IMR-90 (cell line): Measurements from ENCODE around the gene DCTN1. TPM values are rescaled to one million over a fixed set of nuclear protein-coding genes. Genes with fewer than 3 reads are reported as not detected.

ENCODE experiments used
- ATAC-seq: fragments of 200-7000 bp; cut with Tn5 transposase; 2 replicates; pipeline ENCODE4 v1.9.1; 2020; ENCODE audit warnings: low read depth, mild to moderate bottlenecking, moderate library complexity
- BruUV-seq: library from RNA; stranded (reverse); fragments of 400-500 nt; replicated peaks from 2 replicates; lab custom pipeline; 2021; lab: Mats Ljungman, UMichigan
- CTCF ChIA-PET: fragments of 300-600 bp; formaldehyde crosslinking; extraction: SDS; loops from one replicate; lab custom pipeline; 2021; ENCODE audit warnings: antibody characterized with exemption; lab: Yijun Ruan, JAX
- POLR2A ChIA-PET: fragments of 300-600 bp; sonication (Branson Sonifier 250); formaldehyde crosslinking; loops from one replicate; lab custom pipeline; 2022; ENCODE audit warnings: antibody characterized with exemption; ENCODE audit not compliant: unreplicated experiment; lab: Charles Lee
- DNase-seq: peaks from one replicate; pipeline ENCODE4 v3.0.0; 2013
- H2AFZ ChIP-seq: replicated peaks from 2 replicates; pipeline ENCODE3; 2013; ENCODE audit warnings: low read length, mild to moderate bottlenecking; ENCODE audit not compliant: poor library complexity
- H2AK5ac ChIP-seq: 2 replicates; pipeline ENCODE4 v1.6.1; 2013; ENCODE audit warnings: low read depth, low read length, inconsistent platforms
- H2AK9ac ChIP-seq: replicated peaks from 2 replicates; pipeline ENCODE3; 2013; ENCODE audit warnings: mild to moderate bottlenecking, low read depth, low read length, moderate library complexity; ENCODE audit not compliant: poor library complexity
- H2BK120ac ChIP-seq: 2 replicates; pipeline ENCODE4 v1.6.1; 2013; ENCODE audit warnings: low read depth, low read length, inconsistent platforms
- H2BK15ac ChIP-seq: 3 replicates; pipeline ENCODE4 v1.6.1; 2013; ENCODE audit warnings: low read depth, low read length, inconsistent platforms
- H2BK20ac ChIP-seq: 2 replicates; pipeline ENCODE4 v1.6.1; 2013; ENCODE audit warnings: low read depth, mild to moderate bottlenecking, inconsistent platforms, low read length, moderate library complexity
- H2BK5ac ChIP-seq: 2 replicates; pipeline ENCODE4 v1.6.1; 2013; ENCODE audit warnings: mild to moderate bottlenecking, low read depth, low read length, inconsistent platforms; ENCODE audit not compliant: poor library complexity, severe bottlenecking
- H3K14ac ChIP-seq: replicated peaks from 2 replicates; pipeline ENCODE4 v1.6.1; 2013; ENCODE audit warnings: low read depth, low read length, inconsistent platforms
- H3K18ac ChIP-seq: 2 replicates; pipeline ENCODE4 v1.6.1; 2013; ENCODE audit warnings: low read depth, low read length, control low read depth
- H3K23ac ChIP-seq: 2 replicates; pipeline ENCODE4 v1.6.1; 2013; ENCODE audit warnings: low read depth, low read length, inconsistent platforms
- H3K27ac ChIP-seq: 2 replicates; pipeline ENCODE4 v1.5.1; 2013; ENCODE audit warnings: mild to moderate bottlenecking, control low read depth, low read length; ENCODE audit not compliant: insufficient read depth
- H3K27me3 ChIP-seq: 2 replicates; pipeline ENCODE4 v1.6.1; 2013; ENCODE audit warnings: low read length; ENCODE audit not compliant: control insufficient read depth, insufficient read depth
- H3K36me3 ChIP-seq: 2 replicates; pipeline ENCODE4 v1.6.1; 2013; ENCODE audit warnings: low read length, mixed read lengths; ENCODE audit not compliant: control insufficient read depth, insufficient read depth
- H3K4ac ChIP-seq: 2 replicates; pipeline ENCODE4 v1.6.1; 2013; ENCODE audit warnings: low read depth, low read length, inconsistent platforms
- H3K4me1 ChIP-seq: 2 replicates; pipeline ENCODE4 v1.6.1; 2013; ENCODE audit warnings: low read length, mixed read lengths; ENCODE audit not compliant: control insufficient read depth, insufficient read depth
- H3K4me2 ChIP-seq: 2 replicates; pipeline ENCODE4 v1.6.1; 2013; ENCODE audit warnings: low read depth, mild to moderate bottlenecking, control low read depth, low read length, moderate library complexity
- H3K4me3 ChIP-seq: 2 replicates; pipeline ENCODE4 v1.5.1; 2013; ENCODE audit warnings: low read depth, mild to moderate bottlenecking, control low read depth, low read length, moderate library complexity; ENCODE audit not compliant: insufficient read depth
- H3K56ac ChIP-seq: 2 replicates; pipeline ENCODE4 v1.6.1; 2013; ENCODE audit warnings: low read length, inconsistent platforms; ENCODE audit not compliant: insufficient read depth; ENCODE audit errors: extremely low read depth
- H3K79me1 ChIP-seq, 2 experiments: 2 replicates each; pipeline ENCODE4 v1.6.1; 2013; ENCODE audit warnings: low read length in 2 of 2, inconsistent platforms in 1 of 2, low read depth in 1 of 2
- H3K9ac ChIP-seq: 2 replicates; pipeline ENCODE4 v1.6.1; 2013; ENCODE audit warnings: low read depth, low read length, control low read depth
- H3K9me1 ChIP-seq: 2 replicates; pipeline ENCODE4 v1.6.1; 2013; ENCODE audit warnings: low read length, inconsistent platforms; ENCODE audit not compliant: insufficient read depth
- H3K9me3 ChIP-seq: 2 replicates; pipeline ENCODE4 v1.6.1; 2013; ENCODE audit warnings: low read length; ENCODE audit not compliant: control insufficient read depth, insufficient read depth
- H4K20me1 ChIP-seq: 2 replicates; pipeline ENCODE4 v1.6.1; 2013; ENCODE audit warnings: low read length, inconsistent platforms; ENCODE audit not compliant: insufficient read depth
- H4K5ac ChIP-seq: 2 replicates; pipeline ENCODE4 v1.6.1; 2013; ENCODE audit warnings: mild to moderate bottlenecking, low read depth, low read length, control low read depth
- H4K8ac ChIP-seq, 2 experiments: 2 replicates each; pipeline ENCODE4 v1.6.1; 2013; ENCODE audit warnings: low read depth in 2 of 2, low read length in 2 of 2, control low read depth in 1 of 2, inconsistent platforms in 1 of 2
- H4K91ac ChIP-seq: 2 replicates; pipeline ENCODE4 v1.6.1; 2013; ENCODE audit warnings: low read depth, low read length, inconsistent platforms; ENCODE audit not compliant: insufficient read depth
- CEBPB ChIP-seq: IDR thresholded peaks from 2 replicates; pipeline ENCODE4 v1.6.1; 2012; ENCODE audit warnings: low read depth, low read length, improper control_type of control experiment
- MAZ ChIP-seq: IDR thresholded peaks from 2 replicates; pipeline ENCODE4 v1.6.1; 2012; ENCODE audit warnings: low read depth, mild to moderate bottlenecking, low read length, improper control_type of control experiment, moderate library complexity, borderline replicate concordance
- NFE2L2 ChIP-seq: fragments of 150-350 bp; IDR thresholded peaks from 2 replicates; pipeline ENCODE4 v1.6.1; 2016; ENCODE audit warnings: low read depth, mild to moderate bottlenecking, low read length
- RAD21 ChIP-seq: IDR thresholded peaks from 2 replicates; pipeline ENCODE4 v1.6.1; 2012; ENCODE audit warnings: low read length, improper control_type of control experiment
- RFX5 ChIP-seq: IDR thresholded peaks from 2 replicates; pipeline ENCODE4 v1.8.0; 2012; ENCODE audit warnings: low read depth, mild to moderate bottlenecking, low read length, moderate library complexity
- WGBS, 2 experiments: methylation state at CpG; one replicate each; pipeline versions ENCODE4 v1.1.5 to v1.1.7; 2013; ENCODE audit warnings: missing lambda C conversion rate in 2 of 2; ENCODE audit not compliant: insufficient read length in 1 of 2; ENCODE audit errors: extremely low coverage in 2 of 2; 5-methylcytosine and 5-hydroxymethylcytosine counted together
- dilution Hi-C: fragments of 300-500 bp; cut with HindIII; formaldehyde crosslinking; loops from one replicate; pipeline ENCODE4 v1.14.3; 2018; ENCODE audit warnings: low sequenced_read_pairs; ENCODE audit not compliant: unreplicated experiment
- in situ Hi-C: fragments of 300-500 bp; cut with MboI; formaldehyde crosslinking; loops from 3 replicates; pipeline ENCODE4 v1.14.3; 2019; ENCODE audit warnings: low sequenced_read_pairs, inconsistent platforms, mixed read lengths
- intact Hi-C: fragments of 100-400 bp; cut with micrococcal nuclease; formaldehyde crosslinking; loops from 2 replicates; pipeline ENCODE4 v1.10.0; 2022
- polyA plus RNA-seq, 3 experiments: library from polyadenylated mRNA; depleted of rRNA; stranded (reverse); fragments of >200 nt; gene quantifications; 2 replicates each; pipeline ENCODE4 v1.2.3, GENCODE V29; 2012; ENCODE audit warnings: low replicate concordance in 1 of 3
- total RNA-seq: library from RNA; depleted of rRNA; stranded (reverse); fragments of >200 nt; gene quantifications from 2 replicates; pipeline ENCODE4 v1.2.3, GENCODE V29; 2012
- TF ChIP-seq, protein P1 (sequence below): conservative IDR thresholded peaks from 2 replicates; pipeline ENCODE4 v1.5.1; 2012; ENCODE audit warnings: mild to moderate bottlenecking, low read depth, low read length, improper control_type of control experiment
- TF ChIP-seq, protein P2 (sequence below): fragments of 150-350 bp; IDR thresholded peaks from 2 replicates; pipeline ENCODE4 v1.6.1; 2017; ENCODE audit warnings: mild to moderate bottlenecking, antibody characterized with exemption, low read length, low read depth

The DCTN1 gene
- total and polyA plus RNA-seq, 2 of the 4 experiments (the other 2 are of a cell fraction): 136 to 204 TPM

GRCh38 chr2:74368499-74368898, 11.6 kb downstream of the DCTN1 start:
- Histone ChIP-seq H2BK5ac (no peak overlapping the region), H3K9me3 (no peaks in the 10 kb centered on the region), H3K4me3 (no peak overlapping the region), H2BK20ac (no peak overlapping the region), H3K14ac (no peak overlapping the region), H2AFZ (no peak overlapping the region), H3K23ac (no peak overlapping the region), H2AK5ac (no peak overlapping the region), H3K9me1 (no peaks in the 10 kb centered on the region), H3K4ac (no peak overlapping the region), H4K20me1 (peaks cover 16% of the 10 kb centered on the region), H2BK120ac (no peak overlapping the region), H2BK15ac (no peak overlapping the region), H3K56ac (no peak overlapping the region), H3K4me2 (no peak overlapping the region), H2AK9ac (no peak overlapping the region), H3K4me1 (no peaks in the 10 kb centered on the region), H3K18ac (no peak overlapping the region), H3K27ac (no peak overlapping the region), H3K79me1 (peaks cover 7 to 11% of the 10 kb centered on the region in 2 experiments), H4K5ac (no peak overlapping the region), H3K9ac (no peak overlapping the region), H4K91ac (no peak overlapping the region), H3K27me3 (no peaks in the 10 kb centered on the region), H3K36me3 (peaks cover 82% of the 10 kb centered on the region), H4K8ac (no peak overlapping the region)
- dilution Hi-C loops (no loop called here), intact Hi-C loops (no loop called here), in situ Hi-C loops (no loop called here)
- ChIA-PET POLR2A (no interaction called here), CTCF (interaction anchor here (0.6 kb wide), 1 partner anchor 21 kb away, joined by 3 read pairs; no protein-coding TSS in a partner anchor)
- 80% methylated on average over 1 of the region's 5 CpGs; no CpG with 5 or more reads in 1 of the 2 experiments for WGBS, 2 experiments
- DNase-seq (no peak), ATAC-seq (no peak)
- TF ChIP-seq MAZ (no peak), CEBPB (no peak), RAD21 (no peak), NFE2L2 (no peak), RFX5 (no peak)
- TF ChIP-seq, protein P1, sequence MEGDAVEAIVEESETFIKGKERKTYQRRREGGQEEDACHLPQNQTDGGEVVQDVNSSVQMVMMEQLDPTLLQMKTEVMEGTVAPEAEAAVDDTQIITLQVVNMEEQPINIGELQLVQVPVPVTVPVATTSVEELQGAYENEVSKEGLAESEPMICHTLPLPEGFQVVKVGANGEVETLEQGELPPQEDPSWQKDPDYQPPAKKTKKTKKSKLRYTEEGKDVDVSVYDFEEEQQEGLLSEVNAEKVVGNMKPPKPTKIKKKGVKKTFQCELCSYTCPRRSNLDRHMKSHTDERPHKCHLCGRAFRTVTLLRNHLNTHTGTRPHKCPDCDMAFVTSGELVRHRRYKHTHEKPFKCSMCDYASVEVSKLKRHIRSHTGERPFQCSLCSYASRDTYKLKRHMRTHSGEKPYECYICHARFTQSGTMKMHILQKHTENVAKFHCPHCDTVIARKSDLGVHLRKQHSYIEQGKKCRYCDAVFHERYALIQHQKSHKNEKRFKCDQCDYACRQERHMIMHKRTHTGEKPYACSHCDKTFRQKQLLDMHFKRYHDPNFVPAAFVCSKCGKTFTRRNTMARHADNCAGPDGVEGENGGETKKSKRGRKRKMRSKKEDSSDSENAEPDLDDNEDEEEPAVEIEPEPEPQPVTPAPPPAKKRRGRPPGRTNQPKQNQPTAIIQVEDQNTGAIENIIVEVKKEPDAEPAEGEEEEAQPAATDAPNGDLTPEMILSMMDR: no peak
- TF ChIP-seq, protein P2, sequence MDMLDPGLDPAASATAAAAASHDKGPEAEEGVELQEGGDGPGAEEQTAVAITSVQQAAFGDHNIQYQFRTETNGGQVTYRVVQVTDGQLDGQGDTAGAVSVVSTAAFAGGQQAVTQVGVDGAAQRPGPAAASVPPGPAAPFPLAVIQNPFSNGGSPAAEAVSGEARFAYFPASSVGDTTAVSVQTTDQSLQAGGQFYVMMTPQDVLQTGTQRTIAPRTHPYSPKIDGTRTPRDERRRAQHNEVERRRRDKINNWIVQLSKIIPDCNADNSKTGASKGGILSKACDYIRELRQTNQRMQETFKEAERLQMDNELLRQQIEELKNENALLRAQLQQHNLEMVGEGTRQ: no peak
- BruUV-seq: no TSS peak
